HCT116 (cell line): Measurements from ENCODE around the gene PIK3R1. TPM values are rescaled to one million over a fixed set of nuclear protein-coding genes. Genes with fewer than 3 reads are reported as not detected.

Experiments
- ATAC-seq: fragments of 200-7000 bp; cut with Tn5 transposase; 2 replicates; pipeline ENCODE4 v1.9.1; 2020; ENCODE audit warnings: mild to moderate bottlenecking, moderate library complexity
- BruUV-seq: library from RNA; stranded (reverse); fragments of 400-500 nt; replicated peaks from 2 replicates; lab custom pipeline; 2021; lab: Mats Ljungman, UMichigan
- CTCF ChIA-PET: fragments of 300-600 bp; sonication (Branson Sonifier 250); formaldehyde crosslinking; loops from one replicate; lab custom pipeline; 2021; ENCODE audit warnings: antibody characterized with exemption; lab: Charles Lee
- POLR2A ChIA-PET: fragments of 300-600, 350-600 bp; sonication (Branson Sonifier 250); formaldehyde crosslinking; loops from one replicate; lab custom pipeline; 2021; ENCODE audit warnings: antibody characterized with exemption; lab: Charles Lee
- RAD21 ChIA-PET, 2 experiments: fragments of 300-600 bp; sonication (Branson Sonifier 250); formaldehyde crosslinking; loops; one replicate each; lab custom pipeline; 2023; ENCODE audit warnings: low total read pairs in 2 of 2; ENCODE audit not compliant: uncharacterized antibody in 2 of 2, unreplicated experiment in 2 of 2, low non-redundant PET in 1 of 2; lab: Charles Lee
- DNase-seq: peaks from one replicate; pipeline ENCODE4 v3.0.0-alpha.2; 2010; ENCODE audit warnings: low read depth, low spot score
- H2AFZ ChIP-seq: fragments of 200-600 bp; shearing (Covaris generic), sonication (generic); 2 replicates; pipeline ENCODE4 v1.6.1; 2017; ENCODE audit warnings: low read depth, mixed run types, mixed read lengths, antibody characterized with exemption, low read length; ENCODE audit not compliant: poor library complexity, severe bottlenecking
- H3K27ac ChIP-seq: 2 replicates; pipeline ENCODE4 v1.5.1; 2012; ENCODE audit warnings: low read depth, low read length
- H3K27me3 ChIP-seq: fragments of 200-600 bp; sonication (generic); 2 replicates; pipeline ENCODE4 v1.6.1; 2016; ENCODE audit warnings: mixed run types, low read length, mixed read lengths; ENCODE audit not compliant: insufficient read depth
- H3K36me3 ChIP-seq, 2 experiments: fragments of 200-500 bp in 1 of 2; fragments of 200-600 bp in 1 of 2; sonication (Bioruptor generic) in 1 of 2; sonication (generic) in 1 of 2; 2 replicates each; pipeline versions ENCODE4 v1.5.1 to v1.6.1; 2014 to 2016; ENCODE audit warnings: low read length in 2 of 2, inconsistent platforms in 1 of 2, mixed read lengths in 1 of 2, mixed run types in 1 of 2; ENCODE audit not compliant: insufficient read depth in 2 of 2, control insufficient read depth in 1 of 2
- H3K4me1 ChIP-seq, 2 experiments: fragments of 200-600 bp in 1 of 2; sonication (generic) in 1 of 2; 2 replicates each; pipeline versions ENCODE4 v1.5.1 to v1.6.1; 2012 to 2017; ENCODE audit warnings: low read length in 2 of 2, inconsistent platforms in 1 of 2, mild to moderate bottlenecking in 1 of 2, mixed read lengths in 1 of 2, mixed run types in 1 of 2, moderate library complexity in 1 of 2; ENCODE audit not compliant: insufficient read depth in 2 of 2, control insufficient read depth in 1 of 2
- H3K4me2 ChIP-seq: fragments of 200-600 bp; sonication (generic); 2 replicates; pipeline ENCODE4 v1.6.1; 2017; ENCODE audit warnings: mixed run types, low read length, mixed read lengths
- H3K4me3 ChIP-seq, 2 experiments: fragments of 200-600 bp in 1 of 2; sonication (generic) in 1 of 2; replicated peaks in 1 of 2; 2 replicates each; pipeline ENCODE4 v1.5.1; 2011 to 2016; ENCODE audit warnings: low read length in 2 of 2, control low read depth in 1 of 2, low read depth in 1 of 2, mild to moderate bottlenecking in 1 of 2, mixed read lengths in 1 of 2, mixed run types in 1 of 2
- H3K79me2 ChIP-seq: fragments of 200-600 bp; sonication (generic); 2 replicates; pipeline ENCODE4 v1.6.1; 2017; ENCODE audit warnings: mild to moderate bottlenecking, mixed run types, low read length, moderate library complexity, mixed read lengths; ENCODE audit not compliant: insufficient read depth
- H3K9ac ChIP-seq: fragments of 200-600 bp; sonication (generic); 2 replicates; pipeline ENCODE4 v1.6.1; 2016; ENCODE audit warnings: low read length, mixed read lengths
- H3K9me2 ChIP-seq: fragments of 200-600 bp; sonication (generic), shearing (Covaris generic); 2 replicates; pipeline ENCODE4 v1.6.1; 2017; ENCODE audit warnings: mixed run types, mild to moderate bottlenecking, moderate library complexity; ENCODE audit not compliant: insufficient read depth
- H3K9me3 ChIP-seq, 2 experiments: fragments of 200-500 bp in 1 of 2; fragments of 200-600 bp in 1 of 2; sonication (Bioruptor generic) in 1 of 2; sonication (generic) in 1 of 2; 2 replicates each; pipeline ENCODE4 v1.6.1; 2014 to 2017; ENCODE audit warnings: low read length in 2 of 2, mixed read lengths in 2 of 2, inconsistent platforms in 1 of 2, low read depth in 1 of 2, mild to moderate bottlenecking in 1 of 2, mixed run types in 1 of 2, moderate library complexity in 1 of 2; ENCODE audit not compliant: control insufficient read depth in 1 of 2, insufficient read depth in 1 of 2
- H4K20me1 ChIP-seq: fragments of 200-600 bp; sonication (generic), shearing (Covaris generic); 2 replicates; pipeline ENCODE4 v1.6.1; 2017; ENCODE audit warnings: mixed run types, mild to moderate bottlenecking, moderate library complexity; ENCODE audit not compliant: insufficient read depth
- CBX3 ChIP-seq: IDR thresholded peaks from 2 replicates; pipeline ENCODE4 v1.6.1; 2012; ENCODE audit warnings: low read depth
- EGR1 ChIP-seq: IDR thresholded peaks from 2 replicates; pipeline ENCODE4 v1.6.1; 2012; ENCODE audit warnings: low read depth
- ELF1 ChIP-seq: IDR thresholded peaks from 2 replicates; pipeline ENCODE4 v1.6.1; 2012; ENCODE audit warnings: low read depth, borderline replicate concordance
- JUND ChIP-seq: IDR thresholded peaks from 2 replicates; pipeline ENCODE4 v1.6.1; 2012
- MAX ChIP-seq: IDR thresholded peaks from 2 replicates; pipeline ENCODE4 v1.6.1; 2012
- POLR2A ChIP-seq: IDR thresholded peaks from 2 replicates; pipeline ENCODE4 v1.7.0; 2011; ENCODE audit warnings: borderline replicate concordance; ENCODE audit not compliant: insufficient read depth, insufficient read length; ENCODE audit errors: extremely low read depth
- REST ChIP-seq: IDR thresholded peaks from 2 replicates; pipeline ENCODE4 v1.6.1; 2012; ENCODE audit warnings: low read depth
- SRF ChIP-seq: IDR thresholded peaks from 2 replicates; pipeline ENCODE4 v1.6.1; 2012; ENCODE audit warnings: low read depth
- TCF7L2 ChIP-seq: IDR thresholded peaks from 2 replicates; pipeline ENCODE4 v1.7.0; 2011; ENCODE audit warnings: borderline replicate concordance, inconsistent platforms; ENCODE audit not compliant: insufficient read depth, insufficient read length; ENCODE audit errors: extremely low read depth
- ZFX ChIP-seq: fragments of 450-650 bp; IDR thresholded peaks from 2 replicates; pipeline ENCODE4 v1.6.1; 2017
- intact Hi-C: fragments of 100-400 bp; cut with micrococcal nuclease; formaldehyde crosslinking; loops from 2 replicates; pipeline ENCODE4 v1.10.0; 2022
- total RNA-seq: library from RNA; stranded (reverse); gene quantifications from one replicate; pipeline ENCODE4 v1.2.1, GENCODE V29; 2021; ENCODE audit not compliant: unreplicated experiment

PIK3R1 gene
- total RNA-seq, 1 experiment from 2014 or later, result 7.2 TPM

- Histone ChIP-seq H4K20me1 (no peaks in the 10 kb centered on the region), H3K9me3 (no peaks in the 10 kb centered on the region), H3K4me3 (no peak overlapping the region), H2AFZ (no peak overlapping the region), H3K79me2 (no peaks in the 10 kb centered on the region), H3K27ac (no peak overlapping the region), H3K4me1 (peaks cover 6% of the 10 kb centered on the region in 2 experiments; a peak in 3 of 4 replicates), H3K27me3 (no peaks in the 10 kb centered on the region), H3K36me3 (no peaks in the 10 kb centered on the region), H3K4me2 (no peak overlapping the region), H3K9me2 (no peaks in the 10 kb centered on the region), H3K9ac (no peak overlapping the region)
- POLR2A ChIA-PET, result no interaction called here
- RAD21 ChIA-PET, result no interaction called here
- ATAC-seq, result no peak
- CTCF ChIA-PET, result no interaction called here
- no TSS peak for BruUV-seq
- intact Hi-C loops, result no loop called here
- no peak for DNase-seq
- TF ChIP-seq EGR1 (no peak), REST (no peak), JUND (no peak), MAX (no peak), POLR2A (no peak), ZFX (no peak), SRF (no peak), CBX3 (no peak), TCF7L2 (no peak), ELF1 (no peak)
Observed at GRCh38 chr5:68182534-68182933, 33.0 kb upstream of the PIK3R1 start.
